ENCODE data around the gene REEP2.
A peak's percentile ranks its signal among the peaks of the same experiment; 100 is the strongest.
"Not testable (repeated sequence)": the region's sequence is repeated elsewhere in the genome, so short reads cannot be mapped to it uniquely, and the experiment has no call there.

REEP2 gene, protein sequence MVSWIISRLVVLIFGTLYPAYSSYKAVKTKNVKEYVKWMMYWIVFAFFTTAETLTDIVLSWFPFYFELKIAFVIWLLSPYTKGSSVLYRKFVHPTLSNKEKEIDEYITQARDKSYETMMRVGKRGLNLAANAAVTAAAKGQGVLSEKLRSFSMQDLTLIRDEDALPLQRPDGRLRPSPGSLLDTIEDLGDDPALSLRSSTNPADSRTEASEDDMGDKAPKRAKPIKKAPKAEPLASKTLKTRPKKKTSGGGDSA

DNA sequence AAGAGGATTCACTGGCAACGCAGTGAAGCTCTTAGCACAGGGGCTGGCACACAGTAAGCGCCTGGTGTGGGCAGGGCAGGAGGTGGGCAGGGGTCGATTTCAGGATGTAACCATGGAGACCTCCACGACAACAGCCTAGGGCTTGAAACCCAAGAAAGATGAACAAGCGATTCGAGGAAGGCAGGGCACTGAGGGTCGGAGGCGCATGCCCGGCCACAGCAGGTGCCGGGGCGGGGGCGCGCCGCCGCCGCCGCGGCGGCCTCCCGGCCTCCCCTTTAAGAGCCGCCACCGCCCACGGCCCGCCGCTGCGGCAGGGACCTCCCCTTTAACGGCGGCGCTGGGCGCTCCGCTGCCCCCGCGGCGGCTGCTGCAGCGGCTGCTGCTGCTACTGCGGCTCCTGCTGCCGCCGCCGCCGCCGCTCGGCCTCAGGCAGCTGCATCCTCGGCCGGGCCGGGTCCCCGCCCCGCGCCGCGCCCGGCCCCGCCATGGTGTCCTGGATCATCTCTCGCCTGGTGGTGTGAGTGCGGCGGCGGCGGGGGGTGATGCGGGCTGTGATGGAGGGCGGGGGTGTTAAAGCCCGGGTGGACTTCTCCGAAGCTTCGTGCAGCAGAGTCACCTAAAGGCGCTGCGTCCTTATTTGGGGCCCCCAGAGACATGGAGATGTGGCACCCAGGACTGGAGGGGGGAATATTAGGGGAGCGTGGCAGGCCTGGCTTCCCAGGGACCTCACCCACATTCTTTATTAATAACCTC is at the start of gene REEP2:
Gene REEP2, plus strand, starts transcription at position 334 of the 753 bp plus-strand sequence. Its CDS starts 152 bp downstream, at position 486.
- peak; percentile 50 for DNase-seq (ENCODE audit: low read depth, low spot score)

DNA sequence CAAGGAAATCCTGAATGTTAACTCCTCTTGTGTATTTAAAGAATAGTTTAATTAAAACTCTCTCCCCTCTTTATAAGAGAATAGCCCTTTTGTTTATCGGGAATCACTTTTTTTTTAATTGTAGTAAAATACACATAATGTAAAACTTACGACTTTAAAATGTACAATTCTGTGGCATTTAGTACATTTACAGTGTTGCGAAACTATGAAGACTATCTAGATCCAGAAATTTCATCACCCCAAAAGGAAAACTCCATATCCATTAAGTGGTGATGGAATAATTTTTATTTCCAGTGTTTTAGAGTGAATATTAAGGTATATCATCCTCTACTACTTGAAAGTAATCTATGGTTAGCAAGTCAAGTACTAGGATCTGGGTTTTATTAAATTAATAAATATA is 49.5 kb upstream of the REEP2 start:
- no peak for DNase-seq (ENCODE audit: low read depth, low spot score)

DNA sequence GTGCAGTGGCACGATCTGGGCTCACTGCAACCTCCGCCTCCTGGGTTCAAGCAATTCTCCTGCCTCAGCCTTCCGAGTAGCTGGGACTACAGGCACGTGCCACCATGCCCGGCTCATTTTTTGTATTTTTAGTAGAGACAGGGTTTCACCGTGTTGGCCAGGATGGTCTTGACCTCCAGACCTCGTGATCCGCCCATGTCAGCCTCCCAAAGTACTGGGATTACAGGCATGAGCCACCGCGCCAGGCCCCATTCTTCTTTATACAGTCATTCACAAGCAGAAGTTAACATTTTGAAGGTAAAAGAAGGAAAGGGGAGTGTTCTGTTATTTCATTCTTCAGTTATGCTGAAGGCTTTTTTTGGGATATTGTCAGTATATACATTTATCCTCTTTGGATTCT is 48.9 kb upstream of the REEP2 start:
- DNase-seq (ENCODE audit: low read depth, low spot score), result not testable (repeated sequence)

DNA sequence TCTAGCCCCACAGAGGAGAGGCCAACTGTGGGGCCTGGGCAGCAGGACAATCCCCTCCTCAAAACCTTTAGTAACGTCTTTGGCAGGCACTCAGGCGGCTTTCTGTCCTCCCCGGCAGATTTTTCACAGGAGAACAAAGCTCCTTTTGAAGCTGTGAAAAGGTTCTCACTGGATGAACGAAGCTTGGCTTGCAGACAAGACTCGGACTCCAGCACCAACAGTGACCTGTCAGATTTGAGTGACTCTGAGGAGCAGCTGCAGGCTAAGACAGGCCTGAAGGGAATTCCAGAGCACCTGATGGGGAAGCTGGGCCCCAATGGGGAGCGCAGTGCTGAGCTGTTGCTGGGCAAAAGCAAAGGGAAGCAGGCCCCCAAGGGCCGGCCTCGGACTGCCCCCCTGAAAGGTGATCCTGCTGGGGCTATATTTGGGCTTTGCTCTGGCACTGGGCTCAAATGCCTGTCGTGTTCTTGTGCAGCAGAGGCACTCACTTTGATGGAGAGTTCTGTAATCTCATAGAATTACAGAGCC is 46.9 kb upstream of the REEP2 start:
- no peak for DNase-seq (ENCODE audit: low read depth, low spot score)

DNA sequence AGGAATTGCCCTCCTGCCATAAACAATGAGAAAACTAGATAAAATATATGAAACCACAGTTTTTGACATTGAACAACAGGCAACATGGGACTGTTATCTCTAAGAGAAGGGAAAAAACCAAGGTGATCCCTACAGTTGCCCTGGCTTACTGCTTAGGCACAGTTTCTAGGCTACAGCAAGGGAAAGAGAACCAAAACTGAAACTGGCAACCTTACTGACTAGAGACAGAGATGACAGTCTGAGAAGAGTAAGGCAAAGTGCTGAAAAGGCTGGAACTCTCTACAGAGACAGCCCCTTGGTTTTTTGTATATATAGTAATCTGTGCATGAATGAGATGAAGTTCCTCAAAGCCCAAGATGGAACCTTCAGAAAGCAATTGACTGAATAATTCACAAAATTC is 36.2 kb upstream of the REEP2 start:
- DNase-seq (ENCODE audit: low read depth, low spot score), result no peak

DNA sequence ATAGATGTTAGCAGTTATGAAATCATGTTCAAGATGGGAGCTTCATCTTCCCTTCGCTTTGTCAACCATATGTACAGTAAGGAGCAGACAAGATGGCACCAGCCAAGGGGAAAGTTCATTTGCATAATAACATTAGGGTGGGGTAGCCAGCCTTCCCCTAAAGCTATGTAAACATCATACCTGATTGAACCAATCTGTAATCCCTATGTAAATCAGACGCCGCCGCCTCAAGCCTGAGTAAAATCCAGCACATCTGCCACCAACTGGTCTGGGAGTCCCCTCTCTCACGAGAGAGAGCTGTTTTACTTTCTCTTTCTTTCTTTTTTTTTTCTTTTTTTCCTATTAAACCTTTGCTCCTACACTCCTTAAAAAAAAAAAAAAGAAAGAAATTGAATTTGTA is 30.8 kb upstream of the REEP2 start:
- DNase-seq (ENCODE audit: low read depth, low spot score), result no peak

DNA sequence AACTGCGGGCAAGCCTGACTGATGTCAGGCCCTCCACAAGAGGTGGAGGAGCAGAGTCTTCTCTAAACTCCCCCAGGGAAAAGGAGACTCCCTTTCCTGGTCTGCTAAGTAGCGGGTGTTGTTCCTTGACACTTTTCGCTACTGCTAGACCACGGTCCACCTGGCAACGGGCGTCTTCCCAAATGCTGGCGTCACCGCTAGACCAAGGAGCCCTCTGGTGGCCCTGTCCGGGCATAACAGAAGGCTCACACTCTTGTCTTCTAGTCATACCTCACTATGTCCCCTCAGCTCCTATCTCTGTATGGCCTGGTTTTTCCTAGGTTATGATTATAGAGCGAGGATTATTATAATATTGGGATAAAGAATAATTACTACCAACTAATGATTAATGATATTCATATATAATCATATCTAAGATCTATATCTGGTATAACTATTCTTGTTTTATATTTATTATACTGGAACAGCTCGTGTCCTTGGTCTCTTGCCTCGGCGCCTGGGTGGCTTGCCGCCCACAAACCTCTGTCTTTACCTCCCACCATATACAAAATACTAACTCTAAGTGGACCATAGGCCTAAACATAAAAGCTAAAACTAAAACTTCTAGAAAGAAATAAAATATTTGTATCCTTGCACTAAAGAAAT is 27.7 kb upstream of the REEP2 start:
- DNase-seq (ENCODE audit: low read depth, low spot score), result not testable (repeated sequence)

DNA sequence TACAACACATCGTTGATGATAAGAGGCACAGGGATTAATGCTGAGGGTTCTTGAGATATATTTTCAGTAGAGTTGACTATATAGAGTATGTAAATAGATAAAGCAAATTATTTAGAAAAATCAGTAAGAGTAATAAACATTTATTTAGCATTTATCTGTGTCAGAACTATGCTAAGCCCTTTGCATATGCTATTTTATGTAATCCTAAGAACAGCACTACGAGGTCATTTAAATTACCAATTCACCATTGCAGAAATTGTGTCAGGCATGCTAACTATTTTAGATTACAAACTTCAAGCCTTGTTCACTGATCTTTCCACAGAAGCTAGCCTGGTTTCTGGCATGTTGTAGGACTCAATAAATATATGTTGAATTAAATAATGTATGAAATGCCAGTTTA is 20.4 kb upstream of the REEP2 start:
- DNase-seq (ENCODE audit: low read depth, low spot score), result no peak

DNA sequence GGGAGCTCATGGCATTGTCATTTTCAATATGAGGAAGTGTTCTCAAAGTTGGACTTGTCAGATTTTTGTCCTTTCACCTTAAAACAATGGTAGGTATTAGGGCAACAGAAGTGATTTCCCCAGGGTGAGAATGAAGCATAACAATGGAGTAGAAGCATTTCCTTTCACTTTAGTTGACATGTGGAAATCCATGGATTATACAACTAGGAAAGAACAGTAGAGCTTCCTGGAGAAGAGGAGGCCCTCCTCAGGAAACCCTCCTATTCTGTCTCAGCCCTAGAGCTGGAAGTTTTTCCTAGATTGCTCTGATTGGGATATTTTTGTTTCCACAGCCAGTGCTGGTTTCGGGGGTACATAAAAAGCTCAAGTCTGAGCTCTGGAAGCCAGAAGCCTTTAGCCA is 13.8 kb upstream of the REEP2 start:
- DNase-seq (ENCODE audit: low read depth, low spot score), result no peak

DNA sequence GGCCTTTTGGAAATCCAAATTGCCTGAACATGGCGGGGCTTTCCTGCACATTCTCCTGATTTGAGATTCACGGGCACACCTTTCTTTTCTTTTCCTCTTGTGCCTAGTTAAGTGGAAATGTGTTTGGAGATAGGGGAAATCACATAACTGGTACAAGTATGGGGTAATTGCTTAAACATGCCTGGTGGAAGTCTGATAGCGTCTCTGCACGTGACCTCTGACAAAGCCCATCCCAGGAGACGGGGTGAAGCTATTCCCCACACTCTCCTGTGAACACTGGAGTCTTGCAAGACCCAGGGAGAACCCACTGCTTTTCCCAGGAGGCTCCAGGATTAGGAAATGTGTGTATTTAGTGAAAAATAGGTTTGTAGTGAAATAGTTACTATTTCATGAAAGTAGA is 2.9 kb upstream of the REEP2 start:
- no peak for DNase-seq (ENCODE audit: low read depth, low spot score)

DNA sequence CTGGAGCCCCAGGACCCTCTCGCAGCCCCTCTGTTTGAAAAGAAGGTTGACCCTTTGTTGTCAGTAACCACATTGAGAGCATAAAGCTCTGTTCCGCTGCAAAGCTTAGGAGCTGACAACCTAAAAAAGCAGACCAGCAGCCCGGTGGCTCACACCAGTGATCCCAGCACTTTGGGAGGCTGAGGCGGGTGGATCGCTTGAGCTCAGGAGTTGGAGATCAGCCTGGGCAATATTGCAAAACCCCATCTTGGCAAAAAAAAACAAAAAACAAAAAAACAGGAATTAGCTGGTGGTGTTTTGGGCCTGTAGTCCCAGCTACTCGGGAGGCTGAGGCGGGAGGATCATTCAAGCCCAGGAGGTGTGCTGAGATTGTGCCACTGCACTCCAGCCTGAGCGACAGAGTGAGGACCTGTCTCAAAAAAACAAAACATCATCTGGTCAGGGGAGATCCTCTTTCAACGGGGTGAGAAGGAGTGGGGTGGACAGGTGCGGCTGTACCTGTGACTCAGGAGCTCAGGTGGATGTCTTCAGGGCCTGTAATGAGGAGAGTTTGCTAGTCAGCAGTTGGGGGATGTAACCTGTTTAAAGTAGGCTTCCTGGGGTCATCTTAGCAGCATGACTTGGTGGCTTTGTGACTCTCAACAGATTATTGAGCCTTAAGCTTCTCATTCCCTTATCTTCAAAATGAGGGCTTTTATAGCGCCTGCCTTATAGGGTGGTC is 694 bp upstream of the REEP2 start:
- DNase-seq (ENCODE audit: low read depth, low spot score), result no peak

DNA sequence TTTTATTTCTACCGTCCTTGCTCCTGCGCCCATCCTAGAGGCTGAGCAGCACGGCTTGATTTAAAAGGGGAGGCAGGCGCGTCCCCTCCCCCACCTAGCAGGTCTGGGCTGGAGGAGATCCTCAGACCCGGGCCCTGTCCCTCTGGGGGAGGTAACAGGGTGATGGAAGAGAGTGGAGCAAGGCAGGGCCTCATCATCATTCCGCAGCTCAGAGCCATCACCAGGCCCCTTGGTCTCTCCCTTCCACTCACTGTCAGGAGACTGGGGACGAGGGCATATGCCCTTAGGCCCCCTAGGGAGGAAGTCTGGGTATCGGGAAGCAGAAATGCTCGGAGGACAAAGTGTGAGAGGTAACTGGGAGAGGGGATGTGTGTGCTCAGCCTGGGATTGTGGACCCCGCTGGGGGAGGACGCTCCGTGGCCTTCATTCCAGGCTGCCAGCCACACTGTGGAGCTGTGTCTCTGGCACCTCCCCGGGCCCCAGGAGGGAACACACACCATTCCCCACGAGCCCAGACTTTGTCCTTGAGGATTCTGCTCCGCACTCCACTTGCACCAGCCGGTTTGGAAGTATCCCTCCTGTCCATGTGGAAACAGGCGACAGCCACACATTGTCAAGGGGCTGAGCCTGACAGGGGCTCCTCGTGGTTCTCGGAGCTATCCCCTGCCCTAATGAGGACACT is 761 bp downstream of the REEP2 start:
- DNase-seq (ENCODE audit: low read depth, low spot score), result no peak

DNA sequence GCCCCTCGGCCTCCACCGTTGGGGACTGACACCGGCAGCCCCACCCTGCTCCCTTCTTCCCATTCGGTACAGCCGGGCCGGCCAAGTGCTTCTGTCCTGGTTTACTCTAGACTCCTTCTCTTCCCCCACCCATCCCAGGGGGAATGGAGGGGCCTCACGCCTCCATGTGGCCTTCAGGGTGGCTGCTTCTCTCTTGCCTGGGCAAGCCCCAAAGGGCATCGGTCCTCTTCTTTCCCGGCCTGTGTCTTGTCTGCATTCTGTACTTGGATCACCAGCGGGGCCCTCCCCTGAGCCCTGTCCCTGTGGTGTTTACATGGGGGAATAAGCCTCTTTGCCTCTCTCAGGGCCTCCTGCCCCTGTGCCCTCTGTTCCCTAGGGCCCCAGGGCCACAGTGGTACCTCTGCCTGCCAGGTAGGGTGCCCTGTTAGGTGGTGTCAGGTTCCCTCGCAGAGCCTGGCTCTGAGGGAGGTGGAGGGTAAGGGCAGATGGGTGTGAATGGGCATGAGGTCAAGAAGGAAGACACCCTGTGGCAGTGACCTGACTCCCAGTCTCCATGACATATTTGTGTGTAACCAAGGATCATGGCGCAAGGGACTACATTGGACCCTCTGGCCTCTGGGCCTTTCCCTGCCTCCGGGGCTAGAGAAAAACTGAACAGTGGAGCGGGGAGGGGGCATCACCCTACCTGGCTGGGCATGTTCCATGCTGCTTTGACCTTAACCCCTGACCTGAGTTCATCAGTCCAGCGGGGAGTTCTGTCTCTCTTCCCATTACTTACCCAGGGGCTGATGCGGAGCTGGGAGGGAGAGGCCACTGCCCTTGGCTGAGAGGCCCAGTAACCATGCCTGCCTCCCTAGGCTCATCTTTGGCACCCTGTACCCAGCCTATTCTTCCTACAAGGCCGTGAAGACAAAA is 1.6 kb downstream of the REEP2 start:
- DNase-seq (ENCODE audit: low read depth, low spot score), result no peak

DNA sequence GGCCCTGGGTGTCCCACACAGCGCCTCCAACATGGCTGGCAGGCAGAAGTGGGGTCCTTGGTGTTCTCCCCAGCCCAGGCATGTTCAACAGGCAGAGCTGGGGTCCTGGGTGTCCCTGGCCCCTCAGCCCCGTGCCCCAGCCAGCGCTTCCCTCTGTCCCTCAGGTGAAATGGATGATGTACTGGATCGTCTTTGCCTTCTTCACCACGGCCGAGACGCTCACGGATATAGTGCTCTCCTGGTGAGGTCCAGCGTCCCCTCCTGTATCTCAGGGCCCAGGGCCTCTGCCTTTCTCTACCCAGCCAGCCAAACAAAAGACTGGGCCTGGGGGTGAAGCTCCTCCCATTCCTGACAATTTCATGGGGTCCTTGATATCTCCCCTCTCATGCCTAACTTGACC is 2.4 kb downstream of the REEP2 start:
- no peak for DNase-seq (ENCODE audit: low read depth, low spot score)

DNA sequence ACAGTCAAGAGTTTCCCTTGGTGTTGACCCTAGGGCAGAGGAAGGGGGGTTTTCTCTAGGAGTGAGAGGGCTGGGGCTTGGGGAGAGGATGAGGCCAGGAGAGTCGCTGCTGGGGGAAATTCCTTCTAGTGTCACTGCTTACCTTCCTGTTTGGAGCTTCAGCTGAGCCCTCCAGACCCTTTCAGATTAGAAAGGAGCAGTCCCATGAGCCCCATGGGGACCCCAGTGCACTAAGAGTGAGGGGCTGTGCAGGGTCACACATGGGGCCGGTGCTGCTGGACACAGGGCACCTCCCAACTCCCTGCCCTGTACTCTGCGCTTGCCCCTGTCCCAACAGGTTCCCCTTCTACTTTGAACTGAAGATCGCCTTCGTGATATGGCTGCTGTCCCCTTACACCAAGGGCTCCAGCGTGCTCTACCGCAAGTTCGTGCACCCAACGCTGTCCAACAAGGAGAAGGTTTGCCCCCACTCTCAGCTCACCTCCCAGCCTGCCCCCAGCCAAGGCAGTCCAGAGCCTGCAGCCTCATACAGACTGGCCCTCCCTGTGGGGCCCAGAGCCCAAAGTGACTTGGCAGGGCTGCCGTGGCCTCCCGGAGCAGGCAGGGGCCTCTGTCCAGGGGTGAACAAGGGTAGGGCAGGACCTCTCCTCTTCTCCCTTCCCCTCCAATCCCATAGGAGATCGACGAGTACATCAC is 5.4 kb downstream of the REEP2 start:
- DNase-seq (ENCODE audit: low read depth, low spot score), result no peak

DNA sequence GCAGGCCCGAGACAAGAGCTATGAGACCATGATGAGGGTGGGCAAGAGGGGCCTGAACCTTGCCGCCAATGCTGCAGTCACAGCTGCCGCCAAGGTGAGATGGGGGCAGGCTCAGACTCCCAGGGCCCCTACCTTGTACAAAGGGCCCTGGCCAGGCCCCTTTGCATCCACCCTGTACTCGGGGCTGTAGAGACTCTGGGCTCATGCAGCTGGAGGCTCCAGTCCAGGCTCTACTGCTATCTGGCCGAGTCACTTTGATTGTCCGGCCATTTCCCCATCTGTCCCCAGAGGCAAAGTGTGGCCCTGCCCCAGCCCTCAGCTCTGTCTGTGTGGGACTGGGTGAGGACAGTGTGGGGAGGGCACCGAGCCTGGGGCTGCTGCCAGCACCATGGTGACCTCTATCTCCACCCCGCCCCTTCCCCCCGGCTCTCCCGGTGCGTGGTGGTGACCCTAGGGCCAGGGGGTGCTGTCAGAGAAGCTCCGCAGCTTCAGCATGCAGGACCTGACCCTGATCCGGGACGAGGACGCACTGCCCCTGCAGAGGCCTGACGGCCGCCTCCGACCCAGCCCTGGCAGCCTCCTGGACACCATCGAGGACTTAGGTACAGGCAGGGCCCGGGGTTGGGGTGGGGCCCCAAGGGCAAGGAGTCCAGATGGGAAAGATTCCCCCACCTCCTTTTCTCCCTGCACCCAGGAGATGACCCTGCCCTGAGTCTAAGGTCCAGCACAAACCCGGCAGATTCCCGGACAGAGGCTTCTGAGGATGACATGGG is 6.1 kb downstream of the REEP2 start:
- no peak for DNase-seq (ENCODE audit: low read depth, low spot score)

DNA sequence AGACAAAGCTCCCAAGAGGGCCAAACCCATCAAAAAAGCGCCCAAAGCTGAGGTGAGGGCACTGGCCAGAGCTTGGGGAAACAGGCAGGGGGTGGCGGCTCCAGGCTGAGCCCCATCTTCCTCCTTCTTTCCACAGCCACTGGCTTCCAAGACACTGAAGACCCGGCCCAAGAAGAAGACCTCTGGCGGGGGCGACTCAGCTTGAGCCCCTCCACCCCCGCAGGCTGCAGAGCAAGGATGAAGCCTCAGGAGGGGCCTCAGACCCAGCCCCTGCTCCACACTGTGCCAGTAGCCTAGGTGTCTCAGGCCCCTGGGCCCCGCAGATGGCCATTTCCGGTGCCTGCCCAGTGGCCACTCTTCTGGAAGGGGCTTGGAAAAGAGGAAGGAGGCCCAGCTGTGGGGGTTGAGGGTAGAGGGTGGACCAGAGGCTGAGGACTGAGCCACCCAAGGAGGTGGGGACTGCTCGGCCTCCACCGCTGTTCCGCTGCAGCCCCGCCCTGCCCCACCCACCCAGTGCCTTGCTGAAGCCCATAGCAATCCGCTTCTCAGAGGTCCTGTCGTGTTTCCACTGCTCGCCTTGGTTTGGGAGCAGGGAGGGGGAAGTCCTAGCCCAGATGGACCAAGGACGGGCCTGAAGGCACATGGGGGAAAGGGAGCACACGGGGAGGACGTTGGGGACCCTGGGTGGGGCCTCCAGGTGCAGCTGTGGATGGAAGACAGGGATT is 6.9 kb downstream of the REEP2 start:
- no peak for DNase-seq (ENCODE audit: low read depth, low spot score)

DNA sequence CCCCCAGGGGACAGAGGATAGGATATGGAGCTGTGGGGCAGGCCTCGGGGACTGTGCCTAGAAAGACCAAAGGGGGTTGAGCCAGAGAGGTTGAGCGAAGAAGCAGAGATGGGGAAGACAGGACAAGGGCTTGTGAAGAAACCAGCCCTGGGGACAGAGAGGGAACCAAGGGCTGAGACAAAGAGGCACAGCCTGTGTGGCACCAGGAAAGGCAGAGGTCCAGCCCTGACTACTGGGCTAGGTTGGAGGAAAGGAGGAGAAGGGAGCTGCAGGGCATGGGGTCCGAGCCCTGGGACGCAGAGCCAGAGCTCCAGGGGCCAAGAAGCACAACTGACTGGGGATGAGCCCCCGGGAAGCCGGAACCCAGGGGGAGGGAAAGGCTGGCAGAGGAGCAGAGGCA is 9.2 kb downstream of the REEP2 start:
- no peak for DNase-seq (ENCODE audit: low read depth, low spot score)

All from activated naive CD8-positive, alpha-beta T cell treated with anti-CD3 and anti-CD28 coated beads, Interleukin-2, amount 50 U/mL, for 16 hours (primary cell).